HL-60 (cell line): ENCODE data around the gene TOMM34.

Experiments
- POLR2AphosphoS5 ChIP-seq: IDR thresholded peaks from 2 replicates; pipeline ENCODE4 v1.6.1; 2012; ENCODE audit warnings: low read depth
- TF ChIP-seq, protein P1 (sequence below): IDR thresholded peaks from one replicate; pipeline ENCODE4 v1.5.1; 2011; ENCODE audit warnings: low read length, control low read depth, inconsistent platforms; ENCODE audit not compliant: insufficient read depth

GRCh38 chr20:44997668-44998067, 37.5 kb upstream of the TOMM34 start:
- TF ChIP-seq, protein P1, sequence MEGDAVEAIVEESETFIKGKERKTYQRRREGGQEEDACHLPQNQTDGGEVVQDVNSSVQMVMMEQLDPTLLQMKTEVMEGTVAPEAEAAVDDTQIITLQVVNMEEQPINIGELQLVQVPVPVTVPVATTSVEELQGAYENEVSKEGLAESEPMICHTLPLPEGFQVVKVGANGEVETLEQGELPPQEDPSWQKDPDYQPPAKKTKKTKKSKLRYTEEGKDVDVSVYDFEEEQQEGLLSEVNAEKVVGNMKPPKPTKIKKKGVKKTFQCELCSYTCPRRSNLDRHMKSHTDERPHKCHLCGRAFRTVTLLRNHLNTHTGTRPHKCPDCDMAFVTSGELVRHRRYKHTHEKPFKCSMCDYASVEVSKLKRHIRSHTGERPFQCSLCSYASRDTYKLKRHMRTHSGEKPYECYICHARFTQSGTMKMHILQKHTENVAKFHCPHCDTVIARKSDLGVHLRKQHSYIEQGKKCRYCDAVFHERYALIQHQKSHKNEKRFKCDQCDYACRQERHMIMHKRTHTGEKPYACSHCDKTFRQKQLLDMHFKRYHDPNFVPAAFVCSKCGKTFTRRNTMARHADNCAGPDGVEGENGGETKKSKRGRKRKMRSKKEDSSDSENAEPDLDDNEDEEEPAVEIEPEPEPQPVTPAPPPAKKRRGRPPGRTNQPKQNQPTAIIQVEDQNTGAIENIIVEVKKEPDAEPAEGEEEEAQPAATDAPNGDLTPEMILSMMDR, result no peak
- TF ChIP-seq POLR2AphosphoS5, result no peak
